ENCODE results near the gene RAD23A. TPM values are rescaled to one million over a fixed set of nuclear protein-coding genes. Genes with fewer than 3 reads are reported as not detected.
A peak's percentile ranks its signal among the peaks of the same experiment; 100 is the strongest.

The RAD23A gene
- total RNA-seq, 4 donors from 2014 or later, result 133 to 219 (median 158) TPM

DNA sequence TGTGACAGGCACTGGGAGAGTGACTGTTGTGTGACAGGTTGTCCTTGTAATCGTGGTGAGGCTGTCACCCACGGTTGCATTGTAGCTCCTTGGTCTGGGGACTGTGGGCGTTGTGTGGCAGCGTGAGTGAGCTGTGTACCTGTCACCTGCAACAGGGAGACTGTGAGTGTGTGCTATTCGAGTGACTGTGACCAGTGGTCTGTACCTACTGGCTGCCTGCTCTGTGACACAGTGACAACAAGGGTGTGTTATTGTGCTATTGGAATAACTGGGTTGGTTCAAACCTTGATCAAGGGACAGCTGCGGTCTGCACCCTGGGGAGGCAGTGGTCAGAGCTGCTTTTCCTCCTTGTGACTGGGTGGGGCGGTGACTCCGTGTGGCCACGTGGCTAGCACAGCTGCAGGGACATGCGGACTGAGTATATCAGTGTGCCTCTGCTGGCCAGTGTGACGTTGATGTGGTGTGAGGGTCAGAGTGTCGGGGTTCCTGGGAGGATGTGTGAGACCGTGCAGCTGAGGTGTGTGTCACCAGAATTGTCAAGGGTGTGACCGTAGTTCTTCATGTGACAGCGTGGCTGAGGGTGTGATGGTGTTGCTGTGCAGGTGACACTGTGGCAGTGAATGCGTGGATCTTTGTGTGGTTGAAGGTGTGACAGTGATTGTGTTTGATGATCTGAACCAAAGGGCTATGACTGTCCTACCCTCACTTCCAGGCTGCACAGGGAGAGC is 39.6 kb downstream of the RAD23A start:
- H3K4me1 ChIP-seq, result peaks cover 0 to 28% (median 0%) of the 10 kb centered on the region in 3 donors
- H3K27me3 ChIP-seq, result no peaks in the 10 kb centered on the region
- H3K4me3 ChIP-seq, result no peak overlapping the region
- 68 to 73% methylated on average over 3 to 7 of the region's 16 CpGs for WGBS, 2 donors (ENCODE audit: low coverage in 1 of 2)
- peak overlapping the region in 1 of 4 donors; percentile 7 for H3K27ac ChIP-seq
- H3K9me3 ChIP-seq, result no peaks in the 10 kb centered on the region
- H3K36me3 ChIP-seq, result no peaks in the 10 kb centered on the region
- TF ChIP-seq POLR2AphosphoS5 (IDR thresholded peaks at IDR 0.05) (no peak), POLR2A (IDR thresholded peaks at IDR 0.05) (no peak), EP300 (IDR thresholded peaks at IDR 0.05) (no peak)
- TF ChIP-seq, protein P1, sequence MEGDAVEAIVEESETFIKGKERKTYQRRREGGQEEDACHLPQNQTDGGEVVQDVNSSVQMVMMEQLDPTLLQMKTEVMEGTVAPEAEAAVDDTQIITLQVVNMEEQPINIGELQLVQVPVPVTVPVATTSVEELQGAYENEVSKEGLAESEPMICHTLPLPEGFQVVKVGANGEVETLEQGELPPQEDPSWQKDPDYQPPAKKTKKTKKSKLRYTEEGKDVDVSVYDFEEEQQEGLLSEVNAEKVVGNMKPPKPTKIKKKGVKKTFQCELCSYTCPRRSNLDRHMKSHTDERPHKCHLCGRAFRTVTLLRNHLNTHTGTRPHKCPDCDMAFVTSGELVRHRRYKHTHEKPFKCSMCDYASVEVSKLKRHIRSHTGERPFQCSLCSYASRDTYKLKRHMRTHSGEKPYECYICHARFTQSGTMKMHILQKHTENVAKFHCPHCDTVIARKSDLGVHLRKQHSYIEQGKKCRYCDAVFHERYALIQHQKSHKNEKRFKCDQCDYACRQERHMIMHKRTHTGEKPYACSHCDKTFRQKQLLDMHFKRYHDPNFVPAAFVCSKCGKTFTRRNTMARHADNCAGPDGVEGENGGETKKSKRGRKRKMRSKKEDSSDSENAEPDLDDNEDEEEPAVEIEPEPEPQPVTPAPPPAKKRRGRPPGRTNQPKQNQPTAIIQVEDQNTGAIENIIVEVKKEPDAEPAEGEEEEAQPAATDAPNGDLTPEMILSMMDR (IDR thresholded peaks at IDR 0.05), result no peak
- peak; percentile 44 for ATAC-seq

- no peak overlapping the region for H3K4me3 ChIP-seq
- no peak overlapping the region for H3K27ac ChIP-seq
- no peaks in the 10 kb centered on the region for H3K27me3 ChIP-seq
- H3K4me1 ChIP-seq, result peaks cover 0 to 28% (median 0%) of the 10 kb centered on the region in 3 donors
- WGBS, 2 donors (ENCODE audit: low coverage in 1 of 2), result 93 to 99% methylated on average over 5 to 10 of the region's 12 CpGs
- no peak for ATAC-seq
- TF ChIP-seq POLR2A (IDR thresholded peaks at IDR 0.05) (no peak), EP300 (IDR thresholded peaks at IDR 0.05) (no peak)
- no peaks in the 10 kb centered on the region for H3K9me3 ChIP-seq
- no peaks in the 10 kb centered on the region for H3K36me3 ChIP-seq
Observed at GRCh38 chr19:12986726-12987125, 41.1 kb downstream of the RAD23A start.

DNA sequence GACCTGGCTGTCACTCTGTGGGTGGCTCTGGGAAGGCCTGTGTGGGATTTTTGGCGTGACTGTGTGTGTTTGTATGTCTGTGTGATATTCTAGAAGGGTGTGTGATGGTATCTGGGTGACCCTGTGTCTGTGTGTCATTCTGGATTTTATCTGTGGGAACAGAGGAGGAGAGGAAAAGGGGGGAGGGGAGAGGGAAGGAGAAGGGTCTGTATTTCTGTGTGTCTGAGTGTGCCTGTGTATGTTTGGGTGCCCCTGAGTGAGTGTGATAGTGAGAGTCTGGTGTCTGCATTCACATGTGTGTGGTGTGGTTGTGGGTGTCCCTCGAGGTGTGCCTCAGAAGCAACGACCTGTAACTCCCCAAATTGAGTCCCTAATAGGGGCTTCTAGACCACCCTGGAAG is 41.5 kb downstream of the RAD23A start:
- peaks cover 0 to 28% (median 0%) of the 10 kb centered on the region in 3 donors for H3K4me1 ChIP-seq

DNA sequence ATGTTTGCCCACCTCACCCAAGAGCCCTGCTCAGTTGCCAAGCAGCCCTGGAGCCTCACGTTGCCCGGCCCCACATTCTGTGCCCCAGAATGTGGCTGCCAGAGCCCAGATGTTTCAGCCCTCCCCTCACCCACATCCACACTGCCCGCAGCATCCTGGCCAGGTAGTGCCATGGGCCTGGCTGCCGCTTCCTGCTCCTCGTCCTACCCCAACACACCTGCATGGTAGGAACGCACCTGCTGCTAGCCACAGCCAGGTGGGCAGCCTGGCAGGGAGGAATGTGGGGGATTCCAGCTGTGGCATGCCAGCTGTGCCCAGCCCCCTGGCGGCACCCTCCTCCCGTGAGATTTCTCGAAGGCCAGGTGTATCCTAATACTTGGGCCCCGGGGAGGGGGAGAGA is 42.1 kb downstream of the RAD23A start:
- H3K4me1 ChIP-seq, result peaks cover 0 to 25% (median 0%) of the 10 kb centered on the region in 3 donors
- TF ChIP-seq, protein P1 (IDR thresholded peaks at IDR 0.05), result no peak
- no peak for TF ChIP-seq POLR2A (IDR thresholded peaks at IDR 0.05)
- TF ChIP-seq EP300 (IDR thresholded peaks at IDR 0.05), result no peak
- no CpG with 5 or more reads among the region's 10 CpGs for WGBS, 2 donors (ENCODE audit: low coverage in 1 of 2)

More for the DNA sequence above, 41.5 kb downstream of the RAD23A start:
- TF ChIP-seq POLR2A (IDR thresholded peaks at IDR 0.05) (no peak), EP300 (IDR thresholded peaks at IDR 0.05) (no peak), POLR2AphosphoS5 (IDR thresholded peaks at IDR 0.05) (no peak)
- TF ChIP-seq, protein P1 (IDR thresholded peaks at IDR 0.05), result no peak
- WGBS, 2 donors (ENCODE audit: low coverage in 1 of 2), result no CpG with 5 or more reads among the region's 3 CpGs
- Histone ChIP-seq H3K4me3 (no peak overlapping the region), H3K27ac (no peak overlapping the region), H3K9me3 (no peaks in the 10 kb centered on the region), H3K36me3 (no peaks in the 10 kb centered on the region), H3K27me3 (no peaks in the 10 kb centered on the region)
- ATAC-seq, result no peak

DNA sequence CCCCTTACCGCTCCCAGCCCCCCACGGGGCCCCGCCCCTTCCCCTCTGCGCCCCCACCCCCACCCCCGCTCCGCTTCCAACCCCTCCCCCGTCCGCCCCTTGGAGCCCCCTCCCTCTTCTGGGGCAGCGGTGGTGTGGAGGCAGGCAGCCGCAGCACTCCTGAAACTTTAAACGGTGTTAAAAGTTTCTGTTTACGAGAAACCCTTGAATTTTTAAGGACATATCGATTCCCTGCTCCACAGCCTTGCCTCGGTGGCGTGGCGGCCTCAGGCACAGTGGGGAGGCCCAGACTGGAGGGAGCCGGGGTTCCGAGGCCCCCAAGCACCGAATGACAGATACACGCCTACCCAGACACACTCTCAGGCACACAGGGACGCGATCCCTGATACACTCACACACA is 44.8 kb downstream of the RAD23A start:
- 47% methylated on average over 7 of the region's 22 CpGs; no CpG with 5 or more reads in 1 of the 2 donors for WGBS, 2 donors (ENCODE audit: low coverage in 1 of 2)
- TF ChIP-seq, protein P1 (IDR thresholded peaks at IDR 0.05), result no peak
- TF ChIP-seq EP300 (IDR thresholded peaks at IDR 0.05), result no peak
- no peak for TF ChIP-seq POLR2AphosphoS5 (IDR thresholded peaks at IDR 0.05)
- TF ChIP-seq POLR2A (IDR thresholded peaks at IDR 0.05), result no peak
- Histone ChIP-seq H3K9me3 (no peaks in the 10 kb centered on the region), H3K4me3 (no peak overlapping the region), H3K27ac (no peak overlapping the region), H3K36me3 (no peaks in the 10 kb centered on the region), H3K4me1 (peaks cover 0 to 11% (median 3%) of the 10 kb centered on the region in 3 donors), H3K27me3 (no peaks in the 10 kb centered on the region)
- ATAC-seq, result no peak

More for the DNA sequence above, 42.1 kb downstream of the RAD23A start:
- H3K27me3 ChIP-seq, result no peaks in the 10 kb centered on the region
- H3K36me3 ChIP-seq, result no peaks in the 10 kb centered on the region
- no peak for ATAC-seq
- no peaks in the 10 kb centered on the region for H3K9me3 ChIP-seq
- H3K4me3 ChIP-seq, result no peak overlapping the region
- no peak overlapping the region for H3K27ac ChIP-seq
